HG03280 (cell line): ENCODE measurements around the gene PDIA4.

Experiments used
- ATAC-seq: cut with Tn5 transposase; IDR thresholded peaks from one replicate; pipeline ENCODE4 v1.9.1; 2021; ENCODE audit warnings: mild to moderate bottlenecking, moderate library complexity; ENCODE audit not compliant: unreplicated experiment

PDIA4 gene

GRCh38 chr7:148972375-148972774 lies 55.9 kb downstream of the PDIA4 start:
- no peak for ATAC-seq

- ATAC-seq = no peak
Observed at GRCh38 chr7:148967602-148968001, 60.7 kb downstream of the PDIA4 start.

GRCh38 chr7:148967032-148967372 lies 61.3 kb downstream of the PDIA4 start:
- peak; percentile 7 for ATAC-seq

GRCh38 chr7:148964483-148965267 lies 63.6 kb downstream of the PDIA4 start:
- ATAC-seq = no peak

- no peak for ATAC-seq
Observed at GRCh38 chr7:148963583-148964482, 64.5 kb downstream of the PDIA4 start.

- ATAC-seq = peak; percentile 55
Observed at GRCh38 chr7:148962823-148963582, 65.3 kb downstream of the PDIA4 start.

- ATAC-seq = no peak
Observed at GRCh38 chr7:148962440-148962822, 65.9 kb downstream of the PDIA4 start.

GRCh38 chr7:148959726-148960125 lies 68.6 kb downstream of the PDIA4 start:
- no peak for ATAC-seq

- ATAC-seq = no peak
Observed at GRCh38 chr7:148958061-148958460, 70.2 kb downstream of the PDIA4 start.

GRCh38 chr7:148954766-148955165 lies 73.5 kb downstream of the PDIA4 start:
- ATAC-seq = no peak

GRCh38 chr7:148953676-148954075 lies 74.6 kb downstream of the PDIA4 start:
- no peak for ATAC-seq
